ENCODE measurements around the gene ZNF786.
"Not testable (repeated sequence)": the region's sequence is repeated elsewhere in the genome, so short reads cannot be mapped to it uniquely, and the experiment has no call there.

The ZNF786 gene

GRCh38 chr7:149084407-149084806 lies 6.1 kb downstream of the ZNF786 start:
- no peak for DNase-seq (ENCODE audit: low read depth, low spot score)

- DNase-seq (ENCODE audit: low read depth, low spot score), result no peak
Observed at GRCh38 chr7:149081914-149082313, 8.6 kb downstream of the ZNF786 start.

- DNase-seq (ENCODE audit: low read depth, low spot score), result no peak
Observed at GRCh38 chr7:149077594-149077993, 12.9 kb downstream of the ZNF786 start.

- DNase-seq (ENCODE audit: low read depth, low spot score), result no peak
Observed at GRCh38 chr7:149075286-149075685, 15.2 kb downstream of the ZNF786 start.

GRCh38 chr7:149074116-149074885 lies 16.2 kb downstream of the ZNF786 start:
- DNase-seq (ENCODE audit: low read depth, low spot score), result no peak

- DNase-seq (ENCODE audit: low read depth, low spot score), result no peak
Observed at GRCh38 chr7:149072438-149072775, 18.1 kb downstream of the ZNF786 start.

GRCh38 chr7:149071641-149072437 lies 18.7 kb downstream of the ZNF786 start:
- DNase-seq (ENCODE audit: low read depth, low spot score), result peak; percentile 4

GRCh38 chr7:149071182-149071635 lies 19.3 kb downstream of the ZNF786 start:
- no peak for DNase-seq (ENCODE audit: low read depth, low spot score)

GRCh38 chr7:149070372-149071125 lies 20.0 kb downstream of the ZNF786 start:
- no peak for DNase-seq (ENCODE audit: low read depth, low spot score)

GRCh38 chr7:149067869-149068268 lies 22.6 kb downstream of the ZNF786 start:
- no peak for DNase-seq (ENCODE audit: low read depth, low spot score)

- no peak for DNase-seq (ENCODE audit: low read depth, low spot score)
Observed at GRCh38 chr7:149063476-149063875, 27.0 kb downstream of the ZNF786 start.

- not testable (repeated sequence) for DNase-seq (ENCODE audit: low read depth, low spot score)
Observed at GRCh38 chr7:149062217-149062899, 28.2 kb downstream of the ZNF786 start.

- DNase-seq (ENCODE audit: low read depth, low spot score), result no peak
Observed at GRCh38 chr7:149060156-149060555, 30.4 kb downstream of the ZNF786 start.

GRCh38 chr7:149053885-149054284 lies 36.6 kb downstream of the ZNF786 start:
- no peak for DNase-seq (ENCODE audit: low read depth, low spot score)

GRCh38 chr7:149053384-149053783 lies 37.1 kb downstream of the ZNF786 start:
- no peak for DNase-seq (ENCODE audit: low read depth, low spot score)

- DNase-seq (ENCODE audit: low read depth, low spot score), result no peak
Observed at GRCh38 chr7:149050941-149051340, 39.6 kb downstream of the ZNF786 start.

GRCh38 chr7:149048805-149049204 lies 41.7 kb downstream of the ZNF786 start:
- DNase-seq (ENCODE audit: low read depth, low spot score), result no peak

GRCh38 chr7:149046416-149046815 lies 44.1 kb downstream of the ZNF786 start:
- DNase-seq (ENCODE audit: low read depth, low spot score), result no peak

GRCh38 chr7:149043936-149044335 lies 46.6 kb downstream of the ZNF786 start:
- no peak for DNase-seq (ENCODE audit: low read depth, low spot score)

- no peak for DNase-seq (ENCODE audit: low read depth, low spot score)
Observed at GRCh38 chr7:149041350-149041749, 49.2 kb downstream of the ZNF786 start.

GRCh38 chr7:149038641-149039040 lies 51.9 kb downstream of the ZNF786 start:
- DNase-seq (ENCODE audit: low read depth, low spot score), result not testable (repeated sequence)

GRCh38 chr7:149036676-149037075 lies 53.8 kb downstream of the ZNF786 start:
- DNase-seq (ENCODE audit: low read depth, low spot score), result no peak
